Ammon's horn (tissue), 1 donor: Measurements from ENCODE around the gene ELAVL1.

Source experiments
- DNase-seq: peaks from one replicate; pipeline ENCODE4 v3.0.0-alpha.2; 2016; ENCODE audit warnings: low spot score

The ELAVL1 gene

DNA sequence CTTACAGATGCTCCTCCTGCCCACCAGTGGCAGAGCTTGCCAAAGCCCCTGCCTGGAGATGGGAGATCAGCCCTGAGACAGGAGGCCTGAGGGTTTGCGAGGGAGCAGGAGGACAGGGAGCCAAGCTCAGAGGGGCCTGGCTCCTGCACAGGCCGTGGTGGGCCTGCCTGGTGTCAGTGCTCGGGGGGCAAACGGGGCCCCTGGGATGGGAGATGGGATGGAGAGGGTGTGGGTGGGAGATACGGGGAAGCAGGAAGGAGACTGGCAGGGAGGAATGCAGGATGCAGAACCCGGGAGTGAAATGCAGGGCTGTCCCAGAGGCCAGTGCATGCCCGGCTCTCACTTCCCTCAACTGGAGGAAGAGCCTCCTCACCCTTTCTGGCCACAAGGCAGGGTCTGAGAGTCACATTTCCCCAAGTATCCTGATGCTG is 19.9 kb downstream of the ELAVL1 start:
- no peak for DNase-seq

DNA sequence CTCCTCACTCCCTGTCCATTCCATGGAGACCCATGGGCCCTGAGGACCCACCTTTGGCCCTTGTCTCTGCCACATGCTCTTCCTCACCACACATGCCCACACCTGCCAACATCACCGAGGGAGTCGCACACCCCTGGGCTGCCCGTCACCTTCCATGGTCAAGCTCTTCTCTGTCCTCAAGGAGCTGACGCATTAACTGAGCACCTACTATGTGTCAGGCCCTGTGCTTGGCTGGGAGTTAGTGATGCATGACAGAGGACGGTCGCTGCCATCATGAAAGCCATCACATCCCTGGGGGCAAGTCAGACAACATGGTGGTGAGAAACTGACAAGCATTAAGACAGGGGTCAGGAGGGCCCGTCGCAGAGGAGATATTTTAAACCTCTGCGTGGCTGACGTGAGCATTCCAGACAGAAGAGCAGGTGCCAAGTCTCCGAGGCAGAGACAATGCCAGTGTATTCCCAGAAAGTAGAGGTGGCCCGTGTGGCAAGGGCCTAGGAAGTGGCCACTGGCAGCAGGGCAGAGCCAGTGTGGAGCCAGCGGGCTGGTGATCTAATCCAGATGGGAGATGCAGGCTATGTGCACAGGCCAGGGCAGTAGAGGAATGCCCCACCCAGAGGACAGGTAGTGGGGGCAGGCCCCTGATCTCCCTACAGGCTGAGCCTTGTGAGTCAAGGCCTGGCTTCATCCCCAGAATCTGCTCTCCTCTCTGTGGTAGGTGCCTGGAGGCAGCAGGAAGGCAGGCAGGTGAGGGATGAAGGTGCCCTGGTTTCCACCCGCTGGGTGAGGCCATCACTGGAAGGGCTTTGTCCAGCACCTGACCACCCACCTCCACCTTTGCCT is 21.2 kb downstream of the ELAVL1 start:
- DNase-seq = no peak

DNA sequence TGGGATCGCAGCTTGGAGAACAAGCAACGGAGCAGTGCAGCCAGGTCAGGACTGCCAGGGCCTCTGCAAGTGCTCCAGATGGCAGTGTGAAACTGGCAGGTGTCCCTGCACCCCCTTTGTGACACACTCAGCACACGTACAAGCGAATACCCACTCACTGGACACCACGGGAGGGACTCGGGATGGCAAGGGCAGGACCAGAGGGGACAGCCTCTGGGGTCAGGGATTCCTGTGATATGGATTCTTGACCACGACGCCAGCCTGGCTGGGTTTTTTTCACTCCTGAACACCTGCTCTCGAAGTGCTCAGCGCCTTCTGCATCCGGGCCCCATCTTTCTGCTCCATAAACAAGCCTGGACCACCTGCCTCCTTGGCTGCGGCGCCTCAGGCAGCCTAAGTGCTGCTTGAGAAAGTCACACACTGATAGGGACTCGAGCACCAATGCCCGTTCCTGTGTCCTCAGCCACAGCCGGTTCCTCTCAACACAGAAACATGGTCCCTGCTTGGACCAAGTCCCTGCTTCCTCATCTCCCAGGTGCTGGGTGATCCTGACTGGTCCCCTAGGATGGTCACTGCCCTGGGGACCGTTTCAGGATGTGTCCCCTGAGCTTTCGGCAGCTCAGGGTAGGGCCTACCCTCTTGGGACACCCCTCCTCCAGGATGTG is 22.0 kb downstream of the ELAVL1 start:
- no peak for DNase-seq

DNA sequence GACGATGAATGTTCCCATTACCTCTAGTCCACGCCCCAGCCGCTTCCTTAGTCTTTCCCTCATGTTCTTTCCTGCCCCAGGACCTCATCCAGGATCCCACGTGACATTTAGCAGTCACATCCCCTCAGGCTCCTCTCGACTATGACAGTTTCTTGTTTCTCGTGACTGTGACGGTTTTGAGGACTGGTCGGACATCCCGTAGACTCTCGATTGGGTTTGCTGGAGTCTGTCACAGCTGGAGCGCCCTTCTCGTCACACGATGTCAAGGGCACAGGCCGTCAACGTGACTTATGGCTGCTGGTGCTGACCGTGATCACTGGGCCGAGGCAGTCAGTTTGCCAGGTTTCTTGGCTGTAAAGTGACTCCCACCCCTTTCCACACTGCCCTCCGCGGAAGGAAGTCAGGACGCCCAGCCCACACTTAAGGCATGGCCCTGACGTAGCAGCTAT is 22.8 kb downstream of the ELAVL1 start:
- DNase-seq = no peak

DNA sequence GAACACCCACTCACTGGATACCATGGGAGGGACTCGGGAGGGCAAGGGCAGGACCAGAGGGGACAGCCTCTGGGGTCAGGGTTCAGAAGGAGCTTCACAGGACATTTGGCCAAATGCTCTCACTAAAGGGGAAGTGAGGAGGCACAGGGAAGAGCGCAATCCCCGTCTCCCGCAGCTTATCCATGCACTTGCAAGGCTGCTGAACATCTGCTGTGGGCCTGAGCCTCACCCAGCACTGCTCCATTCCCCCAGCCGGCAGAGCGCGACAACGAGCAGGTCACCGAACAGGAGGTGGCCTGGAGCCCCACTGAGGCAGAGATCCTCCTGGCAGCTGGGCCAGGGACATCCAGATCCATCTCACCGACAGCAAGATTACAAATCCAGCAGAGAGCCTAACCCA is 23.3 kb downstream of the ELAVL1 start:
- no peak for DNase-seq

DNA sequence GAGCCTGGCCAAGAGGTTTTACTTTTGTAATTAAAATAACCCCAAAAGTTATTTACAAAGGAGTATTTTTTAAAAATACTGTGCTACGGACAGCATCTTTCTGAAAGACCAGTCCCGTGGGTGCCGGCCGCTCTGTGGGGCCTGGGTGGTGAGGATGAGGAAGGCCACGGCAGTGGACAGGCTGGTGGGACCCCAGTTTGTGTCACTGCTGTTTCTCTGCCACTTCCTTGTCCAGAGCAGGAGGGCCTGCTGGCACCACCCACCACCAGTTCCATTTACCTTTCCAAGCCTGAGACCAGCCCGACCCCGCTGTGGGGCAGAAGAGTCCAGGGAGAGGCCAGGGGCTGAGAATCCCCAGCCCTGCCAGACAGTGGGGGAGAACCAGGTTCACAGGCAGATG is 23.8 kb downstream of the ELAVL1 start:
- DNase-seq = no peak

DNA sequence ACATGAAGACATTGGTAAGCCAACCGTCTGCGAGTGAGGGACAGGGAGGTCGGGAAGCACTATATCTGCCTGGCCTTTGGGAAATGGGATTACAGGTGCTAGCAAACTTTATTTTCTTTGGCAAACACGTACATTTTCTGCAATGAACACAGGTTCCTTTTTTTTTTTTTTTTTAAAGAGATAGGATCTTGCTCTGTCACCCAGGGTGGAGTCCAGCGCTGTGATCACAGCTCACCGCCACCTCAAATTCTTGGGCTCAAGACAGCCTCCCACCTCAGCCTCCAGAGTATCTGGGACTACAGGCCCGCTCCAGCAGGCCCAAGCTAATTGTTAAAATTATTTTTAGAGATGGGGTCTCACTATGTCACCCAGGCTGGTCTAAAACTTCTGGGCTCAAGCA is 24.2 kb downstream of the ELAVL1 start:
- DNase-seq = no peak

DNA sequence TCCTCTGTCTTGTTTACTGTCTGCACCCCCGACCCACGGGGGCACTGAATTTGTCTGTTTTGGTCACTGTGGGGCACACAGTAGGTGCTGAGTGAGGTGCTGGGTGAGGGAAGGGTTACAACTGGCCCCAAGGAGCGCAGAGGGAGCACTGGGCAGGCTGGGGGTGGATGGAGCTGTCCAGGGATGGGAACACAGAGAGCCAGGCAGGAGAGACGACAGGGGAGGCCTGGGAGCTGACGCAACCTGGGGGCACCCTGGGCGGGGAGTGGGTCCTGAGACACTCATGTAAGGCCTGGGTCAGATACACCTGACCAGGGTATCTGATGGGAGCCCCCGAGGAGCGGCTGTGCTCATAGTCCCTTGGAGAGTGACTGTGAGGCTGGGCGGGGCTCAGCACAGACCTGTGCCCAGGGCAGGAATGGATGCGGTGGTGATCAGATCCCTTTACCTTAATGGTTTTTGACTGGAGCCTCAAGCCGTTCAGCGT is 24.8 kb downstream of the ELAVL1 start:
- DNase-seq = no peak

DNA sequence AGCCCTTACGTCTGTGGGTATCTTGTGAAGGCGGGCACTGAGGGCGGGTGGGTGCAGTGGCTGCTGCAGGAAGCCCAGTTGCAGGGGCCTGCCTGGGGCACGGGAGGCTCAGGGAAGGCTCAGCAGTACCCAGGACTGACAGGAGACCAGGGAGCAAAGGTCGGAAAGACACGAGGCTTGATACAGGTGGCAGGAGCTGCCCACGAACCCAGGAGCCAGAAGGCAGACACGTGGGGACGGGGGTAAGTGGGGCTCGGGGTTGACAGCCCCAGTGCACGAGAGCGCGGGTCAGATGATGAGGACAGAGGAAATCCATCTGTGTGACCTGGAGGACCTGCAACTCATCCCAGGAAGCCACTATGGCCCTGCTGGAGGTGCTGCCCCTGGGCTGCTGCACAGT is 25.3 kb downstream of the ELAVL1 start:
- DNase-seq = no peak

DNA sequence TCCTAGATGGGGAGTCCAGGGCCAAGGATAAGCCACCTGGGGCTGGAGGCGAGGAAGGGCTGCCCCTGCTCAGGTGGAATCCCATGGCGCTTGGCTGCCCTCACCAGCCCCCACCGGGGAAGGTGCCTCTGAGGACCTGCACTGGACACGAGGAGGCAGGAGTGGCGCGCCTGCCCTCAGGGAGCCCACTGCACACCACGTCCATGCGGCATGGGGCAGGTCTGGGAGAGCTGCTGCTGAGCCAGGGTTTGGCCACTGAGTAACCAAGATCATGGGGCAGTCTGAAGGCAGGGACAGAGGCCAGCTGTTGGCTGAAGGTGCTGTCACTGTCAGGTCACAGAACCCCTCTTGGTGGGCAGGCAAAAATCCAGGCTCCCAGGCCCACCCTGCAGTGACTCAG is 25.9 kb downstream of the ELAVL1 start:
- DNase-seq = no peak

DNA sequence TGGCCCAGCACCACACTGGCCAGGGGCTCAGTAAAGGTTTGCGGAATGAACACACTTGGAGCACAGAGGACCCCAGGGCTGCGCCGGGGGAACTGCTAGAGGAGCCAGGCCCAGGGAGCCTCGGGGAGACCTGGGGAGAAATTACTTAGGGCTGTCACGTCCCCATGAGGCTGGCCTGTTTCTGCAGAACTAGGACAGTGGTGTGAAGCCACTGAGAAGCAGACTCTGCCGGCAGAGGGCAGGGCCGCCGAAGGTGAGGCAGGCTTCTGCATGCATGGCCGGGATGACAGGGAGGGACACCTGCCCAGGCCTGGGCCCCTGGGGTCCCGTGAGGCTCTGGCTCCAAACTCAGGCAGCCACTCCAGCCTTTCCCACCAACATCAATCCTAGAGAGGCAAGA is 26.4 kb downstream of the ELAVL1 start:
- DNase-seq = no peak

DNA sequence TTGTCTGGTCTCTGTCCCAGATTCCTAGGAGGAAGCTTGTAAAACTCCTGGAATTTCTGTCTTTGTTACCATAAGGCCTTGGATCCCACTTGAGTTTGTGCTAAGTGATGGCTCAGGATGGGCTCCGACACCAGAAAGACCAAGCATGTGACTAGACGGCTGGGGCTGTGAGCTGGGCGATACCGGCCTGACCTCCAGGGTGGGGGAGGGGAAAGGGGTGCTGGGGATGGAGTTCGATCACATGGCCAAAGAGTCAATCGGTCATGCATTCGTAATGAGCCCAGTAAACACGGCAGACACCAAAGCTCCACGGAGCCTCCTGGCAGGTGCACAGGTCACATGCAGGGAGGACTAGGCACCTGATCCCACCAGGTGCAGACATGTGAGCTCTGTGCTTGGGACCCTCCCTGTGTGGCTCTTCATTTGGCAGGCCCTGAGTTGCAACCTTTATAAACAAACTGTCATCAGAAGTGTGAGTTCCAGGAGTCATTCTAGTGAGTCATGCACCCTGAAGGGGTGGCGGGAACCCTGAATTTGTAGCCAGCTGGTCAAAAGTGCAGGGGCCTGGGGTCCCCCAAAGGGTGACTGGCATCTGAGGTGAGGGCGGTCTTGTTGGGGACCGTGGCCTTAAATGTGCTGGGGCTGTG is 27.1 kb downstream of the ELAVL1 start:
- DNase-seq = no peak

DNA sequence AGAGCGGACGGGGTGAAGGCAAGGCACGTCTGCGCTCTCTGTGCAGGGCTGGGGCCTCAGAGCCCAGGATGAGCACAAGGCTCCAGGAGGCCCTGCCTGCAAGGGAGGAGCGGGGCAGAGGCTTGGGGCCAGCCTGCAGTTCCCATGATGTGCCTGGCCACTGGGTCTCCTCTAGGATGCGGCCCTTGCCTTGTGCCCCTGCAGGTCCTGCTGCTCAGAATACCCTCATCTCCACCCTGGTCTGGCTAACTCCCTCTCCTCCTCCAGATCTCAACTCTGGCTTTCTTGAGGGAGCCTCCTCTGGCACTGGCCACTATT is 27.8 kb downstream of the ELAVL1 start:
- DNase-seq = no peak

DNA sequence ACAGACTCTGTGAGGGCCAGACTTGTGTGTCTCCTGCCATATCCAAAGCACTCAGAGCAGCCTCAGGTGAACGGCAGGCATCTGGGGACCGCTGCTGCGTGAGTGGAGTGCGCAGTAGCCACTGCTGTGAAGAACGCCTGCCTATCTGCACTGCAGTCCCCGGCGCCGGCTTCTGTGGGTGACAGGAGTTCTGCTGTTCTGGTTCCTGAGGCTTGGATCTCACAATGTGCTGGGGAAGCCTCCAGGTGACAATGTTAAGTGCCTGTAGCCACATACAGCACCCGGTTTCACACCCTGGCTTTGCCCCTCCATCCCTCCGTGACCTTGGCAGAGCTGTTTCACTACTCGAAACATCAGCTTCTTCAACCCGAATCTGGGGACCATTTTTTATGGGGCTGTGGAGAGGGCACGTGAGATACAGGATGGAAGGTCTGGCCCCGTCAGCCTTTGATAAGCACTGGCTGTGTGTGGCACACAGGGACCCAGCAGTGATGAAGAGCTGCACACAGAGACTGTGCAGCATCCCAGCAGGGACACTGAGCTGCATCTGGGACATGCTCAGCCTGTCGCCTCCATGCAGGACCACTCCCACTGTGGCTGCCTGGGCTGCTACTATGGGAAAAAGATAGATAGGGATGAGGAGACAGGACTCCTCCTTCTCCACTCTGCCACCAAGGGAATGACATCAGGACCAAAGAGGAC is 28.3 kb downstream of the ELAVL1 start:
- DNase-seq = no peak

DNA sequence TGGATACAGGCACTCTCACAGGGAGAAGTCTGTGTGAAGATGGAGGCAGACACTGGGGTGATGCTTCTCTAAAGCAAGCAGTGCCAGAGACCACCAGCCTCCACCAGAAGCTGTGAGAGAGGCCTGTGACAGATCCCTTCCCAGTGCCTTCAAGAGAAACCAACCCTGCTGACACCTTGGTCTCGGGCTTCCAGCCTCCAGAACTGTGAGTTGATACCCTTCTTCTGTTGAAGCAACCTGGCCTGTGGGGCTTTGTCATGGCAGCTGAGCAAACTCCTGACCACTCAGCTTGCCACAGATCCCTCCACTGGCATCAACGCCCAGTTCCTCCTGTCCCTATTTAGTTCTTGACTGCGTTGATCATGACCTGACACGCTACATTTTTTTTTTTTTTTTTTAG is 29.0 kb downstream of the ELAVL1 start:
- no peak for DNase-seq

DNA sequence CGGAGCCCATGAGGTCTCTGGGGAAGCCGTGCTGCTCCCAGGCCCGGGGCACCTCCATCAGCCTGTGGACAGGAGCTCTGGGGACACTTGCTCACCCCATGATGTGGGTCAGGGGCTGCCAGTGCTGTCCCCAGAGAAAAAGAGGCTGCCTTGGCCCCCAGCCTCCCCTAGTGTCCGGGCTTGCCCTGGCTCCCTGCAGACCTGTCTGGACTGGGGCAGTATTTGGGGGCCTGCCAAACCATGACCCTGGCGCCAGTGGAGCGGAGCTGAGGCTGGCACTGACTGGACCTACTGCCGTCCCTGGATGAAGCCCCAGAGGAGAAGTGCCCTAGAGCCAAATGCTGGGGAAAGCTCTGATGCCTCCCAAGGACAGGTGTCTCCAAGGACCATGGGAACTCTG is 30.4 kb downstream of the ELAVL1 start:
- peak; percentile 74 for DNase-seq

DNA sequence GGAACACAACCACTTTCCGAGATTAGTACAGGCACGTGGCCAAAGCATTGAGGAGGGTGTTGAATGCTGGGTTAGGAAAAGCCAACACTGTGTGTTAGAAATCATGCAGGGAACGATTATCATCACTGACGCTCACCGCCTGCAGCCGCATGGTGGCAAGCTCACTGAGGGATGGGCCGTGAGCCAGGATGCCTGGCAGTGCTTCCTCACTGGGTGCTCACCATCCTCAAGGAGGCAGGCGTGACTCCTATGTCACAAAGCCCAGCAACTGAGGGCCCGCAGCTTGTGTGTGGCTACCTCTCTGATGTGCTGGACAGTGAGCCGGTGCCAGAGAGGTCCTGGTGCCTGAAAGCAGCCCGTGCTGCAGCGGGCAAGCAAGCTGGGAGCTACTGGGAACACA is 31.6 kb downstream of the ELAVL1 start:
- DNase-seq = peak; percentile 87

DNA sequence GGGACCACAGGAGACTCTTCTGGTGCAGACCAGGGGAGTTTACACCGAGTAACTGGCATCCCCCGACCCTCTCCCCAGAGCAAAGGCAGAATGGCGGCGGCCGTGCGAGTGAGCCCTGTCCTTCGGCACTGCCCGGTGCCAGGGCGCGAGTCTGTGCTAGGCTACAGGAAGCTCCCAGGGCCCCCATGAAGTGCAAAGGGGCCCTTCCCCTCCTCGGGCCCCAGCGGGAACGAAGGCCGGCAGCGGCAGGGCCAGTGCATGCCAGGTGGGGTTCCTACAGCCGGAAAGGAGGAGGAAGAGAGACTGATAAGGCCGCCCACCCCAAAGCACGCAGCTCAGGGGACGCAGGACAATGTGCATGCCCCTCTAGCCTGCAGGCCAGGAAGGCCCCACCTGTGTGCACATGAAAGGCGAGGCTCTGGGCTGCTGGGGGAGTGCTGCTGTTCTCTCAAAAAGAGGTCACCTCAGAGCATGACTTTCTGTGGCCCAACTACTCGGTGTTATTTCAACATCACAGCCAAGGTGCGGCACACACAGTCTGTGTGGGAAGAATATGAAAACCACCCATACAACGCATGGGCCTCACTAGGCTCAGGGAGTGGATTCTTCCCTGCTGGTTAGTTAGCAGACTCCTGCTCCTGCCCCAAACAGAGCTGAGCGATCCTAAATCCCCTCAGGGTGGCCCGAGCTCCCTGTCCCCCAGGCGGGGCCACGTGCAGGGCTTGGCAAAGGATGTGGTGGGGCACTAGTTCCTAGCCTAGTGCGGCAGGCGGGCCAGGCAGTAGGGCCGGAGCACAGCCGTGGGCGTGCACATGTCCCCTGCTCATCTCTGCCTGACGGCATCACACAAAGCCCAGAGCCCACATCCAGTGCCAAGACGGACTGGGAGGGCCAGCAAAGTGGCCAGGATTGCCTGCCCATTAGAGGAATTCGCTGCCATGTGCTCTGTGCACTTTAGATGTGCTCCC is 33.6 kb downstream of the ELAVL1 start:
- DNase-seq = peak; percentile 27

DNA sequence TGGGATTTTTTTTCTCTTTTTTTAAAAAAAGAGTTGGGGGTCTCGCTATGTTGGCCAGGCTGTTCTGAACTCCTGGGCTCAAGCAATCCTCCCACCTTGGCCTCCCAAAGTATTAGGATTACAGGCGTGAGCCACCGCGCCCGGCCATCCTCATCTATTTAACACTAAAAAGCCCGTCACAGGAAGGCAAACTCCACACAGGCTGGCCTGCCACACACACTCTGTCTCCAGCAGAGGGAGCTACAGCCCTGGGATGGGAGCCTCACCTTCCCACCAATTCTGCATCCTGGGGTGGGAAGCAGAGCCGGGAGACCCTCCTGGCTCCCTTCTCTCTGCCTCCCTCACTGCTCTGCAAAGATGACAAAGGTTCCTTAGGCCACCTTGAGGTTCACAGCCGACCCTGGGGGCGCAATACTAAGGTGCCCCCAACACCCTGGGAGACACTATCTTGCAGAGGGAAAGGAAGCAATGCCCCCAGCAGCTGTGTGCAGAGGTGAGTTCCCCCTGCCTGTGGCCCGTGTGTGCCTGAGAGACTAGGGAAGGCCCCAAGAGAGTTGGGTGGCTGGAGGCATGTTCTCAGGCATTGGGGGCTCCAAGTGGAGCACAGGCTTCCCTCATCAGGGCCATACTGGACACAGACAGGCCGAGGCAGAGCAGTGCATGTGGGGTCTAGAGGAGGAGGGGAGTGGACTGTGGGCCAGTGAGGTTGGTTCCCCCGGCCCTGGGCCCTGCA is 34.6 kb downstream of the ELAVL1 start:
- peak; percentile 49 for DNase-seq

DNA sequence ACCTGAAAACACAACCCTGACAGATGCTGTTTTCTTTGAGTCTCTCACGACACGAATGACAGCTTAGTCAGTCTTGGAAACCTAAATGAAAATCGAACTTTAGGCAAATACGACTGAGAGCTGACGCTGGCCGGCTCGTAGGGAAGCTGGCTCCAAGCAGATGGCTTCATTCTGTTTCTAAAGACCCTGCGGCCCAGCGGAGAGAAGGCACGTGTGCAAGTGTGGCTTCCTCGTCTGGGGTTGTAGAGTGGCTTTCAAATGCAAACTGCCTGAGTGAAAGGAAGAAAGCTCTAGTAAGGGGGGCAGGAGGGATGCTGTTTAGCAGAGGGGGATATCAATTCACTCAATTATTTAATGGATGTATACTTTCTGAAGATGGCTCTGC is 35.9 kb downstream of the ELAVL1 start:
- DNase-seq = no peak
